GM21723 (cell line): ENCODE results near the gene RABEP1.

ENCODE experiments used
- ATAC-seq: cut with Tn5 transposase; IDR thresholded peaks from one replicate; pipeline ENCODE4 v1.9.1; 2021; ENCODE audit warnings: mild to moderate bottlenecking, moderate library complexity; ENCODE audit not compliant: unreplicated experiment

RABEP1 gene

GRCh38 chr17:5355421-5356129 is 73.5 kb downstream of the RABEP1 start:
- ATAC-seq = no peak

DNA sequence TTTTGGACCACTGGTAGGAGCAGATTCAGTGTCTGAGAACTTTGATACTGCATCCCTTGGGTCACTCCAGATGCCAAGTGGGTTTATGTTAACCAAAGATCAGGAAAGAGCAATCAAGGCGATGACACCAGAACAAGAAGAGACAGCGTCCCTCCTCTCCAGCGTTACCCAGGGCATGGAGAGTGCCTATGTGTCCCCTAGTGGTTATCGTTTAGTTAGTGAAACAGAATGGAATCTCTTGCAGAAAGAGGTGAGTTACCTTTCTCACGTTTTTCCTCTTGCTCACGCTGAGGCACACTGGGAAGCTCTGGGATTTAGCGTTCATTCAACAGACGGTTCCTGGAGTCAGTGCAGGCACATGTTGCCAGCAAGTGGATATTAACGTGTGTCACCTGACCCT is 79.3 kb downstream of the RABEP1 start:
- no peak for ATAC-seq

DNA sequence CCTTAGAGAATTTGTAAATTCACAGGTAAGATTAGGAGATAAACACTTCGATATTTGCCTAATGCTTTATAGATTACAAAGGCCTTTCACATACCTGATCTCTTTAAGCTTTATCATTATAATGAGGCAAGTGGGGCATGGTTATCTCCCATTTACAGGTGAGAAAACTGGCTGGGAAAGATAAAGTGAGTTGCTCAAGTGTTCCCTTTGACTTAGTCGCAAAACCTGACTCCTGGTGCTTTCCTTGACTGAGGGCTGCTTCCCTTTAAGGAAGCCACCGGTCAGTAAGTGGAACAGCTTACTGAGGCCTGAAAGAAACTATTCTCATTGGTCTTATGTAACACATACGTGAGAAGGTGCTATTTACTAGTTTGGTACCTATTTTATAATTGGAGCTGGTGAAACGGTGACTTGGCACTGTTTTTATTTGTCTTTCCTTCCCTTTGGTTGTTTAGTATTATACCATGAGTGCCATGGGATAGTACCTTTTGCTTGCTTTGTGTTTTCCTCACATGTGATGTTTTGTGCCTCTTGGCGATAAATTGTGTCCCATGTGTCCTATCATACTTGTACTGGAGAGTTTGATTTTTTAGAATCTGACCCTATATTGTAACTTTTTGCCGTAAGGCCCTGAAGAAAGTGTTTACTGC is 80.2 kb downstream of the RABEP1 start:
- no peak for ATAC-seq

DNA sequence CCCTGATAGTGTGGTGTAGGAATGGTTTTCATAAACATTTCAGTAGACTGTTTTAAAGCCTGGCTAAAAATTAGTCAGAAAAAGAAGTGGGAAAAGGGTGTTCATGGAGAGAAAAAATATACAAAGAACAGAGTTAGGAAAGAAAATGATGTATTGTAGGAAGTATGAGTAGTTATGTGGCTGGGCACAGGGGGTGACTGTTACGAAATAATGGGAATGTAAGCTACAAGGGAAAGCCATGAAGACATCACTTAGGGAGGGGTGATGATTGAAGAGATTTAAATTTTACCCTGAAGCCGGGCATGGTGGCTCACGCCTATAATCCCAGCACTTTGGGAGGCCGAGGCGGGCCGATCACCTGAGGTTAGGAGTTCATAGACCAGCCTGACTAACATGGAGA is 82.1 kb downstream of the RABEP1 start:
- ATAC-seq = no peak

- ATAC-seq = no peak
Observed at GRCh38 chr17:5364696-5365095, 82.6 kb downstream of the RABEP1 start.

DNA sequence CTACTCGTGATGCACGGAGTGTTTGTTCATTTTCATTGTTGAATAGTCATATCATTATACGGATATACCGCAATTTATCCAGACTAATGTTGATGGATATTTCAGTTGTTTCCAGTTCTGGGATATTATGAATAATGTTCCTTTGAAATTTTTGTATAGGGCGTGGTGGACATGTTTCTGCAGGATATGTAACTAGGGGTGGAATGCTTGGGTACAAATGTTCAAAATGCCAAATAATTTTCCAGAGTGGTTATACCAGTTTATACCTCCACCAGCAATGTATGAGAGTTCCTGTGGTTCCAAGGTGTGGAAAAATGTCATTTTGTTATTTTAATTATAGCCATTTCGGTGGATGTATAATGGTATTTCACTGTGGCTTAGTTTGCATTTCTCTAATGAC is 83.7 kb downstream of the RABEP1 start:
- ATAC-seq = no peak

- ATAC-seq = no peak
Observed at GRCh38 chr17:5370411-5370810, 88.3 kb downstream of the RABEP1 start.

- ATAC-seq = no peak
Observed at GRCh38 chr17:5373112-5373511, 91.0 kb downstream of the RABEP1 start.

DNA sequence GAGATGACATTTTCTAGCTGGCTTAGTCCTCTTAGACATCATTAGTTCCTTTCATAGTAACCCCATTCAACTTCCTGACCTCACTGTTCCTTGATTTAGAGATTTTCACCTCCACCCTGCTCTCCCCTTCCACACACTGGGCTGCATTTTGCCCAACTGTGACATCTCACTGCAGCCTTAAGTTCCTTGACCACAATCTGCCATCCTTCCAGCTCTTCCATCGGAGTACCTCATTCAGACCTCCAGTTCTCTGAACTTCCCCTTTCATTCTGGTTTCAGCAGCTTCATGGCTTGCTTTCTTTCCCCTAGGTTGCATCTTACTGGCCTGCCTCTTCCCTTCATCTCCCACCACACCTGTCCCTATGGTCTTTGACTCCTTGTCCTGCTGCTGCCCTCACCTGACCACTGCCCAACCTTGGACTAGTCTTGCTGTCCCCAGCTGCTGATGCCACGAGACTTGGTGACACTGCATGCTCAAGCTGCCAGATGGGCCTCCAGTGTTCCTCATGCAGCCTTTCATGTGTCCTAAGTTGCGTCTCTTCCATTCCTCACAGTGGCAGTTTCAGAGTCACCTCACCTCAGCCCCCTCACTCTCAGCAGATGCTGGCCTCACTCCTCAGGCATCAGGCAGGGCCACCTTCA is 96.6 kb downstream of the RABEP1 start:
- no peak for ATAC-seq

GRCh38 chr17:5379351-5380107 is 97.4 kb downstream of the RABEP1 start:
- ATAC-seq = no peak

DNA sequence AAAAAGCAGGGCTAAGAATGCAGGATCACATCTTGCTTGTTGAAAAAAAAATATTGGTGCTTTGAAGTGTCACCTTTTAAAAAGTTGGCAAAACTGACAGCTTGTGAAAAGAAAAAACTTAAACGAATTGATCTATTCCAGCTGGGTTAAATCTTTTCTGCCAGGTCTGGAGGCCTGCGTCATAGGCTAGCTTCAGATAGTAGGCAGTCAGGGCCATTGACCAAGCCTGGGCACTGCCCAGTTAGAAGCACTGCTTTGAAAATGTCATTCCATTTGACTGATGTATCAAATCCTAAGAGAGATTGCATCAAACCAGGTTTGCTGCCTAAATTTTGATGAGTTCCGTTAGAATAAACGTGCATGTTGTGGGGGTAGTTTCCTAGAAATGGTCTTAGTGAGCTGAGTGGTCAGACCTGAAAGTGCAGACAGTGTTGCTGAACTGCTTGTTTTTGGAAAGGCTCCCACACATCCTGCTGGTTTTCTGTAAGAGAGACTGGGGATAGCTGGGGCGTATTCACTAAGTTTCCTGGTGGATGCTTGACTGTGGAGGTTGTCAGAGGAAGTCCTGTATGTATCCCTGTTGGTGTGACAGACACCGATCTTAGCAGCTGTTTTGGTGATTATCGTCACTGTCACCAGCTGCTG is 98.5 kb downstream of the RABEP1 start:
- ATAC-seq = no peak

DNA sequence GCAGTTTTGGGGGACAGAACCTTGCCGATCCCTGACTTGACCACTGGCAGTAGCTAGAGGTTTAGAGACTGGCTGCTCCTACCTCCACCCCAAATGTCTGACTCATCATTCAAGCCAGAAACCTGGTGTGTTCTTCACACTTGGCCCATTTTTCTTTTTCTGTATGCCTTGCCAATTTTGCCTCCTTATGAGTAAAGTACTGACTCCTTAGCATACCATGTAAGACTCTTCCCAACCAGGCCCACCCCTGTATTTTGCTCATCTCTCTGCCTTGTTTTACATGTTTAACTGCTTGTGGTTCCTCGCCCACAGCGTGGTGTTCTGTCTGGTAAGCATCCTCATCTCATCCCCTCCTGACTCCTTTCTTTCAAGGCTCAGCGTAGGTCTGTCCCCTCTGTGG is 99.5 kb downstream of the RABEP1 start:
- ATAC-seq = no peak

DNA sequence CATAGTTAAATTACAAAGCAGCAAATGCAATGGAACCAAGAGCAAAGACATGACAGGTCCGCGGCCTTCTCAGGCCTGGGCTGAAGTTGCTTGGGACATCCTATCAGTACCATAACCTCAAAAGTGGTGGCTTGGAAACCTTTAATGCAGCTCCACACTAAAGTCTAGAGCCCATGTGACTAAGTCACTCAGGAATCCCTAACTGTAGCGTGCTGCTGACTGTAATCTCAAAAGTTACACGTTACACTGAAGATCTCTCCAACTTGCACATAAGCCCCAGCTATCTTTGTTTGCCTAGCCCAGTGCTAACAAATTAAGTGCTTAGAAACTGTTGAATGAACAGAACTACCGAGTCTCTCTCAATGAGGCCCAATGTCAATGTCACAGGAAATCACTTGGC is 109.6 kb downstream of the RABEP1 start:
- ATAC-seq = no peak

GRCh38 chr17:5396612-5397011 is 114.5 kb downstream of the RABEP1 start:
- no peak for ATAC-seq

DNA sequence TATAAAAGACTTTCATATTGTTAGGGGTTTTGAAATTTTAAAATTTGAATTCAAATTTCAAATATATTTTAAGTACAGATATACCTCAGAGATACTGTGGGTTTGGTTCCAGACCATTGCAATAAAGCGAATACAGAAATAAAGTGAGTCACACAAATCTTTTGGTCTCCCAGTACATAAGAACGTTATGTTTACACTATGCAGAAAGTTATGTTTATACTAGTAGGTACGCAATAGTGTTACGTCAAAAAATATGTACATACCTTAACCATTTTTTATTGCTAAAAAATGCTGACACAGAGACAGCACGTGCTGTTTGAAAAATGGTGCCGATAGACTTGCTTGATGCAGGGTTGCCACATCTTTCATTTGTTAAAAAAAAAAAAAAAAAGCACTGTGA is 117.7 kb downstream of the RABEP1 start:
- no peak for ATAC-seq

- ATAC-seq = no peak
Observed at GRCh38 chr17:5405400-5405799, 123.3 kb downstream of the RABEP1 start.

DNA sequence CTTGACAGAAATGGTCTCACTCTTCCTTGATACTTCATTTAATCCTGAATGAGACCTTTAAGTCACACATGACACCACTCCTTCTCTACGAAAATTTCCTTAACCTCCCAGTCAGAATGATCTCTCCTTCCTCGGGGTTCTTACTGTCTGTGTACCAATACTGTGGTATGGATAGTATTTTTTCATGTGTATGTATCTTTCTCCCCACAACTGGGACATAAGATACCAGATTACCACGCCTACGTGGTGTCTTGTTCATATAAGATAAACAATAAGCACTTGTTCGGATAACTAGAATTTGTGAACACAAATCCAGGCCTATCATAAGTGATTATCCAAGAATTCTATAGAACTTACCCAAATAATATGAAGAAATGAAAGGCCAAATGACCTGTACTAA is 126.1 kb downstream of the RABEP1 start:
- ATAC-seq = no peak

GRCh38 chr17:5410594-5411272 is 128.6 kb downstream of the RABEP1 start:
- no peak for ATAC-seq

DNA sequence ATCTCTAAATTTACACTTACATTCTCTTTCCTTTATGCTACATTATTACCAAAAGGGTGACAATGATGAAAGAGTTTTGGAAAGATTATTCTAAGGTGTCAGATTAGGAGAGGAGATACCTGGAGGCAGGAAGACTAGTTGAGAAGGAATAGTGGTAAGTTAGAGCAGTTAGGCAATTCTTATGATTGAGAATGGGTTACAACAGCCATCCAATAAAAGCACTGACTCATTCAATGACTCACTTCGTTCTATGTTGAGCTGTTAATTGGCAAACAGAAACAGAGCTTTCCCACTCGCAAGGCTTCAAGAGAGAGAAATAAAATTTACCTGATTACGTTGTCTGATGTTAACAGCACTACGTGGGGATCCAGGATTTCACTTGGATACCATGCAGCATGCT is 131.6 kb downstream of the RABEP1 start:
- no peak for ATAC-seq

- no peak for ATAC-seq
Observed at GRCh38 chr17:5416901-5417300, 134.8 kb downstream of the RABEP1 start.
